HG02678 (cell line): Measurements from ENCODE around the gene RBFOX1.

Experiments used
- ATAC-seq: cut with Tn5 transposase; IDR thresholded peaks from one replicate; pipeline ENCODE4 v1.9.1; 2021; ENCODE audit warnings: mild to moderate bottlenecking, moderate library complexity; ENCODE audit not compliant: unreplicated experiment

The RBFOX1 gene

GRCh38 chr16:7744546-7745264, 412.1 kb downstream of the RBFOX1 start:
- ATAC-seq: no peak

DNA sequence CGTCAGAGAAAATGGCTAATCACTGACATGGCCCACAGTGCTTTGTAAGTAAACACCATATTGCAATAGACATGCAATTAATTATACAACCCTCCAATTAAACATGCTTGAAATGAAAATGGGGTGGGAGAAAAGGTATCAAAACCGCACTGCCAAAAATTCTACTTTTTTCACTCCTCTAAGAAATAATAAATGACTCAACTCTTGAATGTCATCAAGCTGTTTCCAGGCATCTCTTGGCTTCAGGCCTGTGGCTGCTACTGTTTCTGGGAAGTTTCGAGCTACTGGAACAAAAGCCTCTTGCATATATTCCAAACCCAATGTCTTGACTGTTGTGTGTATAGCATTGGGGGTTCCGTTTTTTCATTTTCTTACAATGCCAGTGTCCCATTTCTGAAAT, 412.6 kb downstream of the RBFOX1 start:
- no peak for ATAC-seq

- no peak for ATAC-seq
These were observed 414.3 kb downstream of the RBFOX1 start for GRCh38 chr16:7746941-7747340.

GRCh38 chr16:7748522-7748921, 415.9 kb downstream of the RBFOX1 start:
- ATAC-seq: no peak

- ATAC-seq: no peak
These were observed 422.8 kb downstream of the RBFOX1 start for GRCh38 chr16:7755347-7755882.
